NB4 (cell line): ENCODE data around the gene CBLB.

Experiments used
- MYC ChIP-seq: IDR thresholded peaks from 2 replicates; pipeline ENCODE4 v1.6.1; 2011; ENCODE audit warnings: low read depth, low read length
- POLR2A ChIP-seq: IDR thresholded peaks from 2 replicates; pipeline ENCODE4 v1.6.1; 2011; ENCODE audit warnings: mild to moderate bottlenecking; ENCODE audit not compliant: insufficient read length; ENCODE audit errors: extremely low read depth
- TF ChIP-seq, protein P1 (sequence below): IDR thresholded peaks from one replicate; pipeline ENCODE4 v1.5.1; 2012; ENCODE audit warnings: low read depth, low read length
- TF ChIP-seq, protein P2 (sequence below): IDR thresholded peaks from 2 replicates; pipeline ENCODE4 v1.6.1; 2011; ENCODE audit warnings: low read depth, low read length

DNA sequence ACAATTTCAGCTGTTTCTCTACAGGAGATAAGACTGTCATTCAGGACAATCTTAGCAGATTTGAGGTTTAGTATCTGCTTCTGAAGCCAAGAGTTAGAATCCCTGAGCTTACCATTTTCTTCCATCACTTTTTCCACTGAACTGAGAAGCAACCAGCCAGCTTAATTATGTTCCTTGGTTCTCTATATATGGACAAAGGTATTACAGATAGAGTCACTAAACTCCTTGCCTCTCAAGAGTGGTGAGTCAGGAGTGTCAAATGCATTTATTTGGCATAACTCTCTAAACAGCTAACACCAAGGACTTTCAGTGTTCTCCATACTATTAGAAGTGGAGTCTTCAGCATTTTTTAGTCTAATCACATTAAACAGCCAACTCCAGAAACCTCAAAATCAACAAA is 262.8 kb downstream of the CBLB start:
- TF ChIP-seq POLR2A (no peak), MYC (no peak)
- TF ChIP-seq, protein P1, sequence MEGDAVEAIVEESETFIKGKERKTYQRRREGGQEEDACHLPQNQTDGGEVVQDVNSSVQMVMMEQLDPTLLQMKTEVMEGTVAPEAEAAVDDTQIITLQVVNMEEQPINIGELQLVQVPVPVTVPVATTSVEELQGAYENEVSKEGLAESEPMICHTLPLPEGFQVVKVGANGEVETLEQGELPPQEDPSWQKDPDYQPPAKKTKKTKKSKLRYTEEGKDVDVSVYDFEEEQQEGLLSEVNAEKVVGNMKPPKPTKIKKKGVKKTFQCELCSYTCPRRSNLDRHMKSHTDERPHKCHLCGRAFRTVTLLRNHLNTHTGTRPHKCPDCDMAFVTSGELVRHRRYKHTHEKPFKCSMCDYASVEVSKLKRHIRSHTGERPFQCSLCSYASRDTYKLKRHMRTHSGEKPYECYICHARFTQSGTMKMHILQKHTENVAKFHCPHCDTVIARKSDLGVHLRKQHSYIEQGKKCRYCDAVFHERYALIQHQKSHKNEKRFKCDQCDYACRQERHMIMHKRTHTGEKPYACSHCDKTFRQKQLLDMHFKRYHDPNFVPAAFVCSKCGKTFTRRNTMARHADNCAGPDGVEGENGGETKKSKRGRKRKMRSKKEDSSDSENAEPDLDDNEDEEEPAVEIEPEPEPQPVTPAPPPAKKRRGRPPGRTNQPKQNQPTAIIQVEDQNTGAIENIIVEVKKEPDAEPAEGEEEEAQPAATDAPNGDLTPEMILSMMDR: no peak
- TF ChIP-seq, protein P2, sequence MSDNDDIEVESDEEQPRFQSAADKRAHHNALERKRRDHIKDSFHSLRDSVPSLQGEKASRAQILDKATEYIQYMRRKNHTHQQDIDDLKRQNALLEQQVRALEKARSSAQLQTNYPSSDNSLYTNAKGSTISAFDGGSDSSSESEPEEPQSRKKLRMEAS: no peak
